ENCODE measurements around the gene DZANK1.
"Not testable (repeated sequence)": the region's sequence is repeated elsewhere in the genome, so short reads cannot be mapped to it uniquely, and the experiment has no call there.

Gene DZANK1

DNA sequence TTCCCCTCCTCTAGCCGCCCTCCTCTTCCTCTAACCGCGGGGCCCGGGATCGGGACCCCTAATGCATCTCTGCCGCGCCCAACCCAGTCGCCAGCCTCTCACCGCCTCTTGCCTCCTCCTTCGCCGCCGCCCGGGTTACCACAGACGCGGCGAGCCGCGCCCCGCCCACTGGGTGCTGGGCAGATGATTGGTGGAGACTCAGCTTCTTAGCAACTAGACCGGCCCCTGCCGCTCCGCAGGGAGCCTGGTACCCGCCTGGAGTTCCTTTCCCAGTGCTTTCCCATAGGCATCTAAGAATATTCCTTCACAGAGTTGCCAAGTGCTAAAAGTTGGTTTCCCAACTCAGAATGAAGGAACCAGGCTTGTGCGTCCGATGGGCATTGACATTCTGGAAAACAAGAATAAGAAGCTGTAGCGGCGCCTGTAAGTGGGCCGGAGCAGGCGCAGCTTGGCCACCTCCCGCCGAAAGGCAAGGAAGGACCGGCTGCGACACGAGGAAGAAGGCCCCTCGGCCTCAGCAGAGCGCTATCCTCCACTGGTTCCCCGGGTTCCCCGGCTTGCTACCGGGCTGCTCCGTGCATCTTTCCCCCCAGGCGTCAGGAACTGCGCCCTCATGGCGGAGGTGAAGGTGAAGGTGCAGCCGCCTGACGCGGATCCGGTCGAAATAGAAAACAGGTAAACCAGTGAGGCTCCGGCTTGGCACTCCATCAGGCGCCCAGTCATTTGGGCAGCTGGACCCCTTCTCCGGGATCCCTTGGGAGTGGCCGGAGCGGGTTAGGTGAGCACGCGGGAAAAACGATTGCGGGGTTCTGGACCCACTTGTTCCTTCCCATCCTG is at the start of gene DZANK1, which contains the start of gene POLR3F:
TSS of gene DZANK1 (minus strand) at position 137 of the 837 bp plus-strand sequence. CDS start 1,672 bp downstream, outside the sequence.
TSS of gene POLR3F (plus strand) at position 497 of the 837 bp plus-strand sequence. CDS start at position 614, 117 bp downstream.
- peak; percentile 89 for DNase-seq (ENCODE audit: low read depth)

DNA sequence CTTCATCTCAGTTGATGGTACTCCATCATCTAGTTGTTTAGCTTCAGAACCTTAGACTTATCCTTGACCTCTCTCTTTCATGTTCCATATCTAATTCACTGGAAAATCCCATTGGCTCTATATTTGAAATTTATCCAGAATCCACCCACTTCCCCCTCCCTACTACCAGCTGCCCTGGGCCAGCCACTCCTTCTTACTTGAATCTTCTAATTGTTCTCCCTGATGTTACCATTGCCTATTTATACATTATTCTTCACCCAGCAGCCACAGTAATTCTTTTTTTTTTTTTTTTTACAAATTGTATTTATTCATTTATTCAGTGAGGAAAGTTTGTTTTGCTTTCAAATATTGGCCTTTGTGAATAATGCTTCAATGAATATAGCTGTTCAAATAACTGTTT is 49.1 kb upstream of the DZANK1 start:
- no peak for DNase-seq (ENCODE audit: low read depth)

DNA sequence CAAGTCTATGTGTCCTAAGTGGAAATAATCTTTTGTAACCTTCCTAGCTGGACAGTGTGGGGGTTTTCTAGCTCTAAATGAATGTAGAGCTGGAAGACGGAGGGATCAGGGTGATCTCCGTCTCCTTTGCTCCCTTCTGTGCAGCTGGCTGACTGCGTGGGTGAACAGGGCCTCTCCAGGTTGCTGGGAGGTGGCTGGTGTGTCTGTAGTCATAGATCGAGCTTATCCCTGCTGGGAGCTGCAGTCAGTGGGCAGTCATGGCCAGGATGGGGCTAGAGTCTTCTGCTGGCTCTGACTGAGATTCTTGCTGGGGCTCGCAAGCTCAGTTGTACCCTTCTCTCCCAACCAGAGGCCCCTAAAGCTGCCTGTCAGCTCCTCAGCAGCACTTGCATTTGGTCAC is 47.3 kb upstream of the DZANK1 start:
- no peak for DNase-seq (ENCODE audit: low read depth)

DNA sequence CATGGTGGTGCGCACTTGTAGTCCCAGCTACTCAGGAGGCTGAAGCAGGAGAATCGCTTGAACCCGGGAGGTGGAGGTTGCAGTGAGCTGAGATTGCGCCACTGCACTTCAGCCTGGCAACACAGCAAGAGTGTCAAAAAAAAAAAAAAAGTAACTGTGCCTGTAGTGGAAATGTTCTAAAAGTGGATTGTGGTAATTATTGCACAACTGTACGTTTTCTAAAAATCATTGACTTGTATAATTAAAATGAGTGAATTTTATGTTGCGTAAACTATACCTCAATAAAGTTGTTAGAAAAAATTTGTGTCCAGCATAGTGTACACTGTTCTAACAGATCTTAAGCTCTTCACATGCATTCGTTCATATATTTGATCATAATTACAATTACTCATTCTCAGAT is 46.4 kb upstream of the DZANK1 start:
- DNase-seq (ENCODE audit: low read depth): no peak

DNA sequence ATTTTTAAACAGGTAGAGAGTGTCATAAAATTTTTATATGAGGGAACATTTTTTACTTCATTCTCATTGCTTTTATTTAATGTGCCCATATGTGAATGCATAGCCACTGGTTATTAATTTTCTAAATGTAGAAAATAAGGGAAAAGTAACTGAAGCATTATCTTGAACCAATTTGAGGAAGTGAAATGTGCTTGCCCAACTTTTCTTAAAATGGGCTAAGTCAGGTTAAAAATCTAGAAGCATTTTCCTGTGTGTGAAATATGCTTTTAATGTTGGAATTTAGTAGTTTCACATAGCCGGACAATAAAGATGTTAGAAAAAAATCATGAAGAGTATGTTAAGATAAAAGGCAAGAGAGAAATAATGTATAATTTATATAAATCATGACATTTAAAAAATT is 44.7 kb upstream of the DZANK1 start:
- DNase-seq (ENCODE audit: low read depth): no peak

DNA sequence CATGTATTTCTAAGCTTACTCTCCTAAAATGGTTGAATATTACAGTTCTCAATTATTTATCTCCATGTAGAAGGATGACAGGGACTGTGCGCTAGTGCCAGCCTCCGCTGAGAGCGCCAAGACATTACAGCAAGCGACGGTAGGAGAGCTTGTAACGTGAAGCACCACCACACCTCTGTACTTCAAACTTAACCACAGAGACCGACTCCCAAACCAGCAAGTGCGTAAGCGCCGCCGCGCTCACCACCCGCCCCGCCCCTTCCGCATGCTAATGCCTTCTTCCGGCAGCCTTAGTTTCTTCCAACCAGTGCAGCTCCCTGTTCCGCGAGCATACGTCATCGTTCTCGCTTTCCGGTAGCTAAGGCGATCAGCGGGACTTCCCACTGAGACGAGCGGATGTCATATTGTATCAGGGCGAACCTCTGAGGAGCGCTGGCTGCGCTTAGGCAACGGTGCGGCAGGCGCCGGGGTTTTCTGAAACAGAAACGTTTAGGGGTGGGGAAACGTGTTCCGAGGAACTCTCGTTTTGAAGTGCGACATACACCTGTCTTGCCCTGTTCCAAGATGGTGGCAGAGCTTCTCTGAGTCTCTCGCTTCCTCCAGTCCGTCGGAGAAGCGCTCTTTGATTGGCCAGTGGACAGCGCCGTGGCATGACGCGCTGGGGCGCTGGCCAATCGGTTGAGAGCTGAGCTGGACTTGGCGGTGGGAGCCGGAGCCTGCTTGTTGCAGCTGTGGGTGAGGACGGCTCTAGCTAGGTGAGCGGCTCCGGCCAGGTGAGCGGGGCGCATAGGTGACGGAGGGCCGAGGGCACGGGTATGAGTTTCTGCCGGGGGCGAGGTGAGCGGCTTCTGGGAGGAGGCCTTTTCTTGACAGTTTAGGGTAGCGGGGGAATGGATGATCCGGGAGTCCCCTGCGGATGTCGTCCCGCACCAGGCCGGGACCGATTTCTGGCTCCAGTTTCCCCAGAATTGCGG is 40.7 kb upstream of the DZANK1 start, which contains the start of gene SEC23B:
TSS of gene SEC23B (plus strand) at position 723 of the 974 bp plus-strand sequence. CDS start 2,896 bp downstream, outside the sequence.
- peak; percentile 96 for DNase-seq (ENCODE audit: low read depth)

DNA sequence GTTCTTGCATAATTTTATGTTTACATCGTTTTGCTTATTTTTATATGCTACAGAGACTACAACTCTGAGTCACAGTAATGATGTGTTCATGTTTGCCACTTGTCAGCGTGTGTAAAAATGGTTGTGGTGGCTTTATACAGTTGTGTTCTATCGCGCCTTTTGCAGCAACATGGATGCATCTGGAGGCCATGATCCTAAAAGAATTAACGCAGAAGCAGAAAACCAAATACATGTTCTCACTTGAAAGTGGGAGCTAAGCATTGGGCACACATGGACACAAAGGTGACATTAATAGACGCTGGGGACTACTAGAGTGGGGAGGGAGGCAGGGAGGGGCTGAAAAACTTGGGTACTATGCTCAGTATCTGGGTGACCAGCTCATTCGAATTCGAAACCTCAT is 39.9 kb upstream of the DZANK1 start:
- peak; percentile 2 for DNase-seq (ENCODE audit: low read depth)

DNA sequence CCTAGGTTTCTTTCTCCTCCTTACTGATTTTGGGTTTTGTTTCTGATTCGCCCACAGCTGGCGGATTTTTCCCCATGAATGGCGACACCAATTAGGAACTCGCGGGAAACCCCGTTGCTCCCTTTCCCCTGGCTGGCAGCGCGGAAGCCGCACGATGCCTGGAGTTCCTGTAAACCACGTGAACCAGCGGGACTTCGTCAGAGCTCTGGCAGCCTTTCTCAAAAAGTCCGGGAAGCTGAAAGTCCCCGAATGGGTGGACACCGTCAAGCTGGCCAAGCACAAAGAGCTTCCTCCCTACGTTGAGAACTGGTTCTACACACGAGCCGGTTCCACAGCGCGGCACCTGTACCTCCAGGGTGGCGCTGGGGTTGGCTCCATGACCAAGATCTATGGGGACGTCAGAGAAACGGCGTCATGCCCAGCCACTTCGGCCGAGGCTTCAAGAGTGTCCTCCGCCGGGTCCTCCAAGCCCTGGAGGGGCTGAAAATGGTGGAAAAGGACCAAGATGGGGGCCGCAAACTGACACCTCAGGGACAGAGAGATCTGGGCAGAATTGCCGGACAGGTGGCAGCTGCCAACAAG is 37.7 kb upstream of the DZANK1 start:
- DNase-seq (ENCODE audit: low read depth): no peak

DNA sequence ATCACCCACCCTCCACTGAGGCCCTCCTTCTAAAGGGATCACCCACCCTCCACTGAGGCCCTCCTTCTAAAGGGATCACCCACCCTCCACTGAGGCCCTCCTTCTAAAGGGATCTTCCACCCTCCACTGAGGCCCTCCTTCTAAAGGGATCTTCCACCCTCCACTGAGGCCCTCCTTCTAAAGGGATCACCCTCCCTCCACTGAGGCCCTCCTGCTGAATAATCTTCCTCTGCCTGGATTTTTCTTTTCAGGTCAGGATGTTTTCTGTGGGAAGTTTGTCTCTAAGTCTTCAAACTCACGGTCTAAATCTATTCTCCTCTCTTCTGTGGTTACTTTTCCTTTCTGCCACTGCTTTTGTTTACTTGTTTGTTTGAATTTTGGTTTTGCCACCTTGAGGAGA is 34.8 kb upstream of the DZANK1 start:
- DNase-seq (ENCODE audit: low read depth): not testable (repeated sequence)

DNA sequence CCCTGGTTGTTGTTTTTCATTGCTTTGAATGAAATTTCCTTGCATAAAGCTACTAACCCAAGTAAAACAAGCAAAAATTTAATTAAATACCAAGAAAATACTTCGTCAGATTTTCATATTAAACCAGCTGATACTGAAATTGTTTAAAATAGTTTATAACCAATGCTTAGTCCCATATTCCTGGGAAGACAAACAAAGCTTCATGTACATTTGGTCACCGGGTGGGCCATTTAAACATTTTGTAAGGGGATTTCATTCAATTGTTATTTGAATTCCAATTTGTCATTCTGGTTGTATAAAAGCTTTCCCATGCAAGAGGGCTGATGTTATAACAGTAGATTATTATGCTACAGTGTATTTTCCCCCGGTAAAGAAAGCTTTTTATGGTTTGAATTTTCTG is 30.8 kb upstream of the DZANK1 start:
- no peak for DNase-seq (ENCODE audit: low read depth)

DNA sequence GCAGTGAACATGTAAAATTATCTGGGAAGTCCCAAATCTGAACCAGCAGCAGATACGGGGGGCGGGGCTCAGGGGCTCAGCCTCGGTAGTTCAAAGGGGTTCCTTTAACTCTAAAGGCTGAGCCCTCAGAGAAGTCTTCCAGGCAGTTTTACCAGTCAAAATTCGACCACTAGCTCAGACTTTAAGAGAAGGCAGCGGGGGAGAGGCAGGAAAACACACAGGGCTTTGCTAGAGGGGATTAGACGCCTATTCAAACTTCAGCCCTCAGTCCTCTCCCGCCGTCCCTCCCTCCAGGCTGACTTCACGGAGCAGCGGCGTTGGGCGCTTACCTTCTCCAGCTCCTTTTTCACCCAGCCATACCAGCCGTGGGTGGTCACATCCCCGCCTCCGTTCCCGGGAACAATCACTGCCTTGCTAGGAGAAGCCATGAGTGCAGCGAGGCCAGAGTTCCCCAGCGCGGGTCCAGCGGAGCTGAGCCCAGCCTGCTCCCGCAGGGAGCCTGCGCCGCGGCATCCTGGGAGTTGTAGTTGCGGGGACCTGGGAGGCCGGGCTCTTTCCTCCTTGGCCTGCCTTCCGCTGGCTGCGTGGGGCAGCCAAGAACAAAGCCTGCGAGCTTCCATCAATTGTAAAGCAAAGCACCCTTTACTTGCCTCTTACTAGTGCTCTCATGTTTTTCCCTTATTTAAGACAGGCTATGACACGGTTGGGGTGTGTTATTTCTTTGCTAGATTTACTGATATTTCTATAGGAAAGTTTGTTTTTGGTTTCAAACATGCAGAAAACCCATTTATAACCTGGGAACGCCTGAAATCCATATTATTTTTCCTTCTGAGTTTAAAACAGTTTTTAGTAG is 30.1 kb upstream of the DZANK1 start, which contains the start of gene RBBP9:
TSS of gene RBBP9 (minus strand) at position 486 of the 853 bp plus-strand sequence. CDS start at position 428, 58 bp downstream.
- peak; percentile 61 for DNase-seq (ENCODE audit: low read depth)

DNA sequence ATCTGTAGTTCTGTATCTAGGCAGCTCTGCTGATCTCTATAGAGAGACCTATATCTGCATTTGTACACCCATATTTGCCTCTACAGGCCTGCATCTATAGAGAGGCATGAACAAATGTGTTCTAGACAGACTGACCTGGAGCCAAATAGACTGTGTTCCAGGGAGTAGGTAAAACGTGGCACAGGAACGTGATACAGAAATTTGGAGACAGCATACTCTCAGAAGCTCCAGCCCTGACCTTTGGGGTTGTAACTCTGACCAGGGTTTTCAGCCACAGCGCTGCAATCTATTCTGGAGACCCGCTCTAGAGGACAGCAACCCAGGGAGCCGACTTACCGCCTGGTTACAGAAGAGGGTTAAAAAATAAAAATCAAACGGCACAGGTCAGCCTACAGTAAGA is 29.2 kb upstream of the DZANK1 start:
- DNase-seq (ENCODE audit: low read depth): no peak

DNA sequence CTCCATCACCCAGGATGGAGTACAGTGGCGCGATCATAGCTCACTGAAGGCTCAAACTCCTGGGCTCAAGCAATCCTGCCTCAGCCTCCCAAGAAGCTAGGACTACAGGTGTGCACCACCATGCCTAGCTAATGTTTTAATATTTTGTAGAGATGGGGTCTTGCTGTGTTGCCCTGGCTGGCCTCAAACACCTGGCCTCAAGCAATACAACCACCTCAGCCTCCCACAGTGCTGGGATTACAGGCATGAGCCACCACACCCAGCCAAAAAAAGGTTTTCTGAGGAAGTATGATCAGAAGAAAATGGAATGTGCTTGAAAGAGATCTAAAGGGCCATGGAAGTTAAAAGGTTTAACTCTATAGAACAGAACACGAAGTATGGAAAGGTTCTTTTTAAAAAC is 21.5 kb upstream of the DZANK1 start:
- DNase-seq (ENCODE audit: low read depth): no peak

DNA sequence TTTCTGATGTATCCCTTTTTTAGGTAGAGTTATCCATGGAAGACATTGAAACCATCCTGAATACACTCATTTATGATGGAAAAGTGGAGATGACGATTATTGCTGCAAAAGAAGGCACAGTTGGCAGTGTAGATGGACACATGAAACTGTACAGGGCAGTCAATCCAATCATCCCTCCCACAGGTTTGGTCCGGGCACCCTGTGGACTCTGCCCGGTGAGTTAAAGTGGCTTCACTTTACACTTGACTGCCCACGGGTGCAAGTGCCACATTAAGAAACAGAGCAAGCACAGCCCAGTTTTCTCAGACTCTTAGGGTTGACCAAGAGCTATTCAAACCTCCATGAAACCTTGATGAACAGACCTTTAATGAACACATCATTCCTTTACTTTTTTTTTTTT is 14.8 kb upstream of the DZANK1 start:
- no peak for DNase-seq (ENCODE audit: low read depth)

DNA sequence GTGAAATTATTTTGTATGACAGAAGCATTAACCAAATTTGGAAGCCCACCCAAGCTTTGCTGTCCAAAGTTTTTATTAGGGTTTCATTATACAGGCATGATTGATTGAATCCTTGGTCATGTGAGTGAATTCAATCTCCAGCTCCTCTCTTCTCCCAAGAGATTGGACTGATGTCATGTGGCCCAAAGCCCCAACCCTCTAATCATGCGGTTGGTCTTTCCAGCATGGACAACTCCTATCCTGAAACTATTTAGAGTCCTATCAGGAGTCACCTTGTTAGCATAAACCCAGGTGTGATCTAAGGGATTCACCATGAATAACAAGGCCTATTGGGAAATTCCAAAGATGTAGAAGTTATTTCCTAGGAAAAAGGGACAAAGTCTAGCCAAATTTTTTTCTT is 11.0 kb upstream of the DZANK1 start:
- DNase-seq (ENCODE audit: low read depth): no peak

DNA sequence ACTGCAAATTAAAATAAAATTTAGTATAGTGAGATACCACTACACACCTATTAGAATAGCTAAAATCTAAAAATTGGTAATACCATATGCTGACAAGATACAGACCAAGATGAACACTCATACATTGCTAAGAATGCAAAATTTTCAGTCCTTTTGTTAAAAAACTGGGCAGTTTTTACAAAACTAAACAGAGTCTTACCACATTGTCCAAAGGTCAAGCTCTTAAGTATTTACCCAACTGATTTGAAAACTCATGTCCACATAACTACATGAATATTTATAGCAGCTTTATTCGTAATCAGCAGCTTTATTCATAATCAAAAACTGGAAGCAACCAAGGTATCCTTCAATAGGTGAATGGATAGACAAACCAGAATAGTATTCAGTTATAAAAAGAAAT is 10.4 kb upstream of the DZANK1 start:
- DNase-seq (ENCODE audit: low read depth): no peak

DNA sequence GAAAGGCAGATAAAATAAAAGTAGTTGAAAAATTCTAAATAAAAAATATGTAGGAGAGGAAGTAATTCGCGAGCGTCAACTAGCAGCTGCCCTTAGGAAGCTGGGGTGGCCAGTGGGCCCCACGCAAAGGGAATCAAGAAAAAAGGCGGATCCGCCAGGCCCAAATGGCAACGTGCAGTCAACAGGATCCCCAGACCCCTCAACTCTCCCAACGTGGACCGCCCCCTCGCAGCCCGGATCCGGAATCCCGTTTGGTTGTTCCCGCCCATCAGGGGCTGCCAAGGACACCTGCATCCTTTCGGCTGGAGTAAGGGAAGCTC is 296 bp downstream of the DZANK1 start:
- no peak for DNase-seq (ENCODE audit: low read depth)

DNA sequence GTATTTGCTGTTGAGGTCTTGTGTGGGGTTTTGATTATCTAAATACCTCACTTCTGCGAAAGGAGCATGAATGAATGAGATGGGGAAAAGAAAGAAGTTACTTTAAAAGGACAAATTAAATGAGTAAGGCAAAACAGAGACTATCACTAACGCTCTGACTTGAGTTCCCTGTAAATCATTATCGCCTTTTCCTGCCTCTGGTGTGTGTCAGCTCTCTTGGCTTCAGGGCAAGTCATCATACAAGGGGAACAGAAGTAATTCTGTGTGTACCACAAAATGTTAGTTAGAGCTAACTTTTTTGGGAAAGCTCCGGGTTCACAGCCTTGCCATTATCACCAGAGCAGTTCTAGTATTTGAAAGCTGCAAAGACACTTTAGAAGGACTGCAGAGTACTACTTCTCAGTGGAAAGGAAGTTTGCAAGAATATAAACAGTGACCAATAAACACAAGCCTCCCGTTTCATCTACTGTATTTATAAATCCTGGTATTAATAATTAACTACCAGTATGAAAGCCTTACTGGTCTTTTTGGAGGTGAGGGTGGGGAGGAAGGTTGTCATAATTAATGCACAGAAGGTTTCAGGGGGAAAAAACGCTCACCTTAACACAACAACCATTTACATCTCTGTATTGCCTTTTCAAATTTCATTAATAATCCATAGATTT is 1.2 kb downstream of the DZANK1 start:
- no peak for DNase-seq (ENCODE audit: low read depth)

DNA sequence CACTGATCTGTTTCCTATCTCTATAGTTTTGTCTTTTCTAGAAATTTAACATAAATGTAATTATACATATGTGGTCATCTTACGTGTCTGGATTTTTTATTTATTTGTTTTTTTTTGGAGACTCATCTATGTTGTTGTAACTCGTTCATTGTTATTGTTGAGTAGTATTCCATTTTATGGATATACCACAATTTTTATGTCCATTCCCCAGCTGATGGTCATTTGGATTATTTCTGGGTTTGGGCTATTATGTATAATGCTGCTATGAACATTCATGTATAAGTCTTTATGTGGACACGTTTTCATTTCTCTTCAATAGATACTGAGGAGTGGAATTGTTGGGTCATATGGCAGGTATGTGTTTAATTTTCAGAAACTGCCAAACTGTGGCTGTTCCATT is 10.2 kb downstream of the DZANK1 start:
- no peak for DNase-seq (ENCODE audit: low read depth)

DNA sequence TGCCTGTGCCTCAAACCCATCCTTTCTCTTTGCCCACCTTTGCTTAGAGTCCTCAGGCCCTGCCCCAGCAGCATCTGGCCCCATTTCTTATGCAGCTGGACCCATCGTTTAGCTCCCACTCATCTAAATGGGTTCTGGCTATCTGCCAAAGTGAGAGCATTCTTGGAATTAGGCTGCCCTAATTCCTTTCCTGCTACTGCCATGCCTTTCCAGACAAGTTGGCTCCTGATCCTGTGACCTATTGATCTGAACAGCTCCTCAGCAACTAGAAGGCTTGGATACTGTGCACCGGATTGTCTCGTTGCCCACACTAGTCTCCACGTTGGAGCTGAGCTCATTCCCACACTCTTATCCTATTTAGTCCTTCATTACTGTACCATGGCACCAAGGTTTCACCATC is 22.9 kb downstream of the DZANK1 start:
- no peak for DNase-seq (ENCODE audit: low read depth)

DNA sequence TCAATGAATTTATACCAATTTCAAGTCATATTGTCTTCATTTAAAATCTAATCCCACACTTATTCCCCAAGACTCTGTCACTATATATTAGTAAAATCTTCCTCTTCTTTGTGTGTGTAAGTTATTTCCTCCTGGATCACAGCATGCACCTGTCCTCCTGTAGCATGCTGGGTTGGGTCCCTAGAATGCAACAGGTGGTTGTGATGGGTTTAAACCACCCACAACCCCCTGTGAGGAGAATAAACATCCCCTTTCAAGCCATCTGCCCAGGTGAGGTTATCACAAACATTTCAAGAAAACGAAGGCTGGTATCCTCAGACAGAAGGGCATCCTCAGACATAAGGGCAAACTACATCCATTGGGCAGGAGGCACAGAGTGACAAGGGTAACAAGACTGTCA is 26.4 kb downstream of the DZANK1 start:
- no peak for DNase-seq (ENCODE audit: low read depth)
